Measurements from ENCODE around the gene RBM20.

DNA sequence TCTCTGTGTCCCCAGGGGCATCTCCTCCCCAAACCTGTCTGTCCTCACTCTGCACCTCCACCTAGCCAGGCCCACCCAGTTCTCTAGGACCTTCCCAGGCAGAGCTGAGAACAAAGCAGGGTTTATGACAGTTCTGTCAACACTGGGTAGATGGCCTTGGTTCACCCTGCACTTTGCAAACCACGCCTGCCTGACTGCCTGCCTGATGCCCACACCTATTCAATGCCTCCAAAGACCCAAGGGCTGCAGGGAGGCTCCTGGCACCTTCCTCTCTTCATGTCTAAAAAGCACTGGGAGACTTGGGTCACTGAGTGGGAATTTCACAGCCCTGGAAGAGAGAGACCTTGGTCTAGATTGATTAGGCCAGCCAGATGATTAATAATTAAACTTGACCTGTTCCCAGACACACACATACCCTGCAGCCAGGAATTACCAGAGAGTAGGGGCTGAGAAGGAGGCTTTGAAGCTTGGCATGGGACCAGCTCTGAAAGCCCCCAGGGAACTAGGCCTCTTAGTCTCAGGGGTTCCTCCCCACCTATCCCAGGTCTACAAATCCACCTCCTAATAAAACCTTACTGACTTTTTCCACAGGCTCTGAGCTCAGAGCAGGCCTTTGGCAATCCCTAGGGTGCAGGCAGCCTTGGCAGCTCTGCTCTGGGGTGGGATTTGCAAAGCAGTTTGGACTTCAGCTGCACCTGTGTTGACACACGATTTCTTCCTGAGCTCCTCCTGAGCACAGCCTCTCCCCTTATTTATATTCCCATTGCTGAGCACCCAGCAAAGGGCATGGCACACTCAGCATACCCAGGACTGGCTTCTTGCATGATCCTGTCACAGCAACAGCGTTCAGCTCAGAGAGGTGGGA is 201.9 kb downstream of the RBM20 start:
- TF ChIP-seq, protein P1, sequence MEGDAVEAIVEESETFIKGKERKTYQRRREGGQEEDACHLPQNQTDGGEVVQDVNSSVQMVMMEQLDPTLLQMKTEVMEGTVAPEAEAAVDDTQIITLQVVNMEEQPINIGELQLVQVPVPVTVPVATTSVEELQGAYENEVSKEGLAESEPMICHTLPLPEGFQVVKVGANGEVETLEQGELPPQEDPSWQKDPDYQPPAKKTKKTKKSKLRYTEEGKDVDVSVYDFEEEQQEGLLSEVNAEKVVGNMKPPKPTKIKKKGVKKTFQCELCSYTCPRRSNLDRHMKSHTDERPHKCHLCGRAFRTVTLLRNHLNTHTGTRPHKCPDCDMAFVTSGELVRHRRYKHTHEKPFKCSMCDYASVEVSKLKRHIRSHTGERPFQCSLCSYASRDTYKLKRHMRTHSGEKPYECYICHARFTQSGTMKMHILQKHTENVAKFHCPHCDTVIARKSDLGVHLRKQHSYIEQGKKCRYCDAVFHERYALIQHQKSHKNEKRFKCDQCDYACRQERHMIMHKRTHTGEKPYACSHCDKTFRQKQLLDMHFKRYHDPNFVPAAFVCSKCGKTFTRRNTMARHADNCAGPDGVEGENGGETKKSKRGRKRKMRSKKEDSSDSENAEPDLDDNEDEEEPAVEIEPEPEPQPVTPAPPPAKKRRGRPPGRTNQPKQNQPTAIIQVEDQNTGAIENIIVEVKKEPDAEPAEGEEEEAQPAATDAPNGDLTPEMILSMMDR (optimal IDR thresholded peaks at IDR 0.05 in 1 of 3, IDR thresholded peaks at IDR 0.05 in 1 of 3, conservative IDR thresholded peaks at IDR 0.05 in 1 of 3; ENCODE audit: extremely low read depth in 1 of 3, insufficient read depth in 2 of 3, low read length in 3 of 3): no peak
- TF ChIP-seq EZH2 (IDR thresholded peaks at IDR 0.05; ENCODE audit: low read length): no peak

All from keratinocyte (primary cell).